GM18861 (cell line): ENCODE measurements around the gene ACTR3.
"Not testable (repeated sequence)": the region's sequence is repeated elsewhere in the genome, so short reads cannot be mapped to it uniquely, and the experiment has no call there.

Experiments
- ATAC-seq: cut with Tn5 transposase; IDR thresholded peaks from one replicate; pipeline ENCODE4 v1.9.1; 2021; ENCODE audit not compliant: unreplicated experiment

The ACTR3 gene

GRCh38 chr2:113901943-113902342 is 12.1 kb downstream of the ACTR3 start:
- no peak for ATAC-seq

GRCh38 chr2:113905886-113906285 is 16.0 kb downstream of the ACTR3 start:
- no peak for ATAC-seq

GRCh38 chr2:113906647-113907046 is 16.8 kb downstream of the ACTR3 start:
- no peak for ATAC-seq

- ATAC-seq: no peak
Measured at GRCh38 chr2:113907297-113907696, 17.4 kb downstream of the ACTR3 start.

- peak; percentile 21 for ATAC-seq
Measured at GRCh38 chr2:113910110-113910717, 20.3 kb downstream of the ACTR3 start.

GRCh38 chr2:113910967-113911678 is 21.2 kb downstream of the ACTR3 start:
- ATAC-seq: peak; percentile 48

GRCh38 chr2:113915082-113915819 is 25.4 kb downstream of the ACTR3 start:
- ATAC-seq: no peak

GRCh38 chr2:113918229-113918628 is 28.3 kb downstream of the ACTR3 start:
- no peak for ATAC-seq

GRCh38 chr2:113920996-113921395 is 31.1 kb downstream of the ACTR3 start:
- no peak for ATAC-seq

GRCh38 chr2:113922335-113922734 is 32.4 kb downstream of the ACTR3 start:
- no peak for ATAC-seq

GRCh38 chr2:113922784-113923183 is 32.9 kb downstream of the ACTR3 start:
- no peak for ATAC-seq

- no peak for ATAC-seq
Measured at GRCh38 chr2:113925884-113926283, 36.0 kb downstream of the ACTR3 start.

GRCh38 chr2:113926314-113926713 is 36.4 kb downstream of the ACTR3 start:
- no peak for ATAC-seq

- ATAC-seq: no peak
Measured at GRCh38 chr2:113930448-113930847, 40.6 kb downstream of the ACTR3 start.

GRCh38 chr2:113937501-113937900 is 47.6 kb downstream of the ACTR3 start:
- ATAC-seq: no peak

- no peak for ATAC-seq
Measured at GRCh38 chr2:113940891-113941290, 51.0 kb downstream of the ACTR3 start.

GRCh38 chr2:113945784-113946183 is 55.9 kb downstream of the ACTR3 start:
- not testable (repeated sequence) for ATAC-seq

GRCh38 chr2:113950906-113951305 is 61.0 kb downstream of the ACTR3 start:
- ATAC-seq: not testable (repeated sequence)

- no peak for ATAC-seq
Measured at GRCh38 chr2:113961000-113961399, 71.1 kb downstream of the ACTR3 start.

- no peak for ATAC-seq
Measured at GRCh38 chr2:113962692-113963480, 73.0 kb downstream of the ACTR3 start.

GRCh38 chr2:113963965-113964364 is 74.1 kb downstream of the ACTR3 start:
- no peak for ATAC-seq
